IMR-90 (cell line): ENCODE measurements around the gene DDX60. TPM values are rescaled to one million over a fixed set of nuclear protein-coding genes. Genes with fewer than 3 reads are reported as not detected.

Experiments used
- ATAC-seq: fragments of 200-7000 bp; cut with Tn5 transposase; 2 replicates; pipeline ENCODE4 v1.9.1; 2020; ENCODE audit warnings: low read depth, mild to moderate bottlenecking, moderate library complexity
- Bru-seq: library from RNA; stranded (reverse); fragments of 400-500 nt; gene quantifications from one replicate; lab custom pipeline; 2021; lab: Mats Ljungman, UMichigan
- BruChase-seq, 2 experiments: library from RNA; stranded (reverse); fragments of 400-500 nt; gene quantifications; one replicate each; lab custom pipeline; 2021; lab: Mats Ljungman, UMichigan
- BruUV-seq: library from RNA; stranded (reverse); fragments of 400-500 nt; replicated peaks from 2 replicates; lab custom pipeline; 2021; lab: Mats Ljungman, UMichigan
- CTCF ChIA-PET: fragments of 300-600 bp; formaldehyde crosslinking; extraction: SDS; loops from one replicate; lab custom pipeline; 2021; ENCODE audit warnings: antibody characterized with exemption; lab: Yijun Ruan, JAX
- POLR2A ChIA-PET: fragments of 300-600 bp; sonication (Branson Sonifier 250); formaldehyde crosslinking; loops from one replicate; lab custom pipeline; 2022; ENCODE audit warnings: antibody characterized with exemption; ENCODE audit not compliant: unreplicated experiment; lab: Charles Lee
- DNase-seq: peaks from one replicate; pipeline ENCODE4 v3.0.0; 2013
- H2AFZ ChIP-seq: replicated peaks from 2 replicates; pipeline ENCODE3; 2013; ENCODE audit warnings: low read length, mild to moderate bottlenecking; ENCODE audit not compliant: poor library complexity
- H2AK5ac ChIP-seq: 2 replicates; pipeline ENCODE4 v1.6.1; 2013; ENCODE audit warnings: low read depth, low read length, inconsistent platforms
- H2AK9ac ChIP-seq: replicated peaks from 2 replicates; pipeline ENCODE3; 2013; ENCODE audit warnings: mild to moderate bottlenecking, low read depth, low read length, moderate library complexity; ENCODE audit not compliant: poor library complexity
- H2BK120ac ChIP-seq: 2 replicates; pipeline ENCODE4 v1.6.1; 2013; ENCODE audit warnings: low read depth, low read length, inconsistent platforms
- H2BK15ac ChIP-seq: 3 replicates; pipeline ENCODE4 v1.6.1; 2013; ENCODE audit warnings: low read depth, low read length, inconsistent platforms
- H2BK20ac ChIP-seq: 2 replicates; pipeline ENCODE4 v1.6.1; 2013; ENCODE audit warnings: low read depth, mild to moderate bottlenecking, inconsistent platforms, low read length, moderate library complexity
- H2BK5ac ChIP-seq: 2 replicates; pipeline ENCODE4 v1.6.1; 2013; ENCODE audit warnings: mild to moderate bottlenecking, low read depth, low read length, inconsistent platforms; ENCODE audit not compliant: poor library complexity, severe bottlenecking
- H3K14ac ChIP-seq: replicated peaks from 2 replicates; pipeline ENCODE4 v1.6.1; 2013; ENCODE audit warnings: low read depth, low read length, inconsistent platforms
- H3K18ac ChIP-seq: 2 replicates; pipeline ENCODE4 v1.6.1; 2013; ENCODE audit warnings: low read depth, low read length, control low read depth
- H3K23ac ChIP-seq: 2 replicates; pipeline ENCODE4 v1.6.1; 2013; ENCODE audit warnings: low read depth, low read length, inconsistent platforms
- H3K27ac ChIP-seq: 2 replicates; pipeline ENCODE4 v1.5.1; 2013; ENCODE audit warnings: mild to moderate bottlenecking, control low read depth, low read length; ENCODE audit not compliant: insufficient read depth
- H3K27me3 ChIP-seq: 2 replicates; pipeline ENCODE4 v1.6.1; 2013; ENCODE audit warnings: low read length; ENCODE audit not compliant: control insufficient read depth, insufficient read depth
- H3K36me3 ChIP-seq: 2 replicates; pipeline ENCODE4 v1.6.1; 2013; ENCODE audit warnings: low read length, mixed read lengths; ENCODE audit not compliant: control insufficient read depth, insufficient read depth
- H3K4ac ChIP-seq: 2 replicates; pipeline ENCODE4 v1.6.1; 2013; ENCODE audit warnings: low read depth, low read length, inconsistent platforms
- H3K4me1 ChIP-seq: 2 replicates; pipeline ENCODE4 v1.6.1; 2013; ENCODE audit warnings: low read length, mixed read lengths; ENCODE audit not compliant: control insufficient read depth, insufficient read depth
- H3K4me2 ChIP-seq: 2 replicates; pipeline ENCODE4 v1.6.1; 2013; ENCODE audit warnings: low read depth, mild to moderate bottlenecking, control low read depth, low read length, moderate library complexity
- H3K4me3 ChIP-seq: 2 replicates; pipeline ENCODE4 v1.5.1; 2013; ENCODE audit warnings: low read depth, mild to moderate bottlenecking, control low read depth, low read length, moderate library complexity; ENCODE audit not compliant: insufficient read depth
- H3K56ac ChIP-seq: 2 replicates; pipeline ENCODE4 v1.6.1; 2013; ENCODE audit warnings: low read length, inconsistent platforms; ENCODE audit not compliant: insufficient read depth; ENCODE audit errors: extremely low read depth
- H3K79me1 ChIP-seq, 2 experiments: 2 replicates each; pipeline ENCODE4 v1.6.1; 2013; ENCODE audit warnings: low read length in 2 of 2, inconsistent platforms in 1 of 2, low read depth in 1 of 2
- H3K9ac ChIP-seq: 2 replicates; pipeline ENCODE4 v1.6.1; 2013; ENCODE audit warnings: low read depth, low read length, control low read depth
- H3K9me1 ChIP-seq: 2 replicates; pipeline ENCODE4 v1.6.1; 2013; ENCODE audit warnings: low read length, inconsistent platforms; ENCODE audit not compliant: insufficient read depth
- H3K9me3 ChIP-seq: 2 replicates; pipeline ENCODE4 v1.6.1; 2013; ENCODE audit warnings: low read length; ENCODE audit not compliant: control insufficient read depth, insufficient read depth
- H4K20me1 ChIP-seq: 2 replicates; pipeline ENCODE4 v1.6.1; 2013; ENCODE audit warnings: low read length, inconsistent platforms; ENCODE audit not compliant: insufficient read depth
- H4K5ac ChIP-seq: 2 replicates; pipeline ENCODE4 v1.6.1; 2013; ENCODE audit warnings: mild to moderate bottlenecking, low read depth, low read length, control low read depth
- H4K8ac ChIP-seq, 2 experiments: 2 replicates each; pipeline ENCODE4 v1.6.1; 2013; ENCODE audit warnings: low read depth in 2 of 2, low read length in 2 of 2, control low read depth in 1 of 2, inconsistent platforms in 1 of 2
- H4K91ac ChIP-seq: 2 replicates; pipeline ENCODE4 v1.6.1; 2013; ENCODE audit warnings: low read depth, low read length, inconsistent platforms; ENCODE audit not compliant: insufficient read depth
- BHLHE40 ChIP-seq: fragments of 150-350 bp; IDR thresholded peaks from 2 replicates; pipeline ENCODE4 v1.6.1; 2016; ENCODE audit warnings: mild to moderate bottlenecking, low read depth, low read length
- CEBPB ChIP-seq: IDR thresholded peaks from 2 replicates; pipeline ENCODE4 v1.6.1; 2012; ENCODE audit warnings: low read depth, low read length, improper control_type of control experiment
- CHD1 ChIP-seq: IDR thresholded peaks from 2 replicates; pipeline ENCODE4 v1.6.1; 2012; ENCODE audit warnings: low read depth, low read length, improper control_type of control experiment
- CTCF ChIP-seq: conservative IDR thresholded peaks from 2 replicates; pipeline ENCODE4 v1.5.1; 2012; ENCODE audit warnings: mild to moderate bottlenecking, low read depth, low read length, improper control_type of control experiment
- ELK1 ChIP-seq: fragments of 150-350 bp; IDR thresholded peaks from 2 replicates; pipeline ENCODE4 v1.6.1; 2016; ENCODE audit warnings: low read depth, mild to moderate bottlenecking, low read length, moderate library complexity, borderline replicate concordance
- FOS ChIP-seq: fragments of 150-350 bp; IDR thresholded peaks from 2 replicates; pipeline ENCODE4 v1.6.1; 2016; ENCODE audit warnings: low read depth, low read length
- MAFK ChIP-seq: IDR thresholded peaks from 2 replicates; pipeline ENCODE4 v1.6.1; 2012; ENCODE audit warnings: low read depth, low read length, improper control_type of control experiment
- MAZ ChIP-seq: IDR thresholded peaks from 2 replicates; pipeline ENCODE4 v1.6.1; 2012; ENCODE audit warnings: low read depth, mild to moderate bottlenecking, low read length, improper control_type of control experiment, moderate library complexity, borderline replicate concordance
- MXI1 ChIP-seq: IDR thresholded peaks from 2 replicates; pipeline ENCODE4 v1.6.1; 2012; ENCODE audit warnings: low read depth, mild to moderate bottlenecking, low read length, moderate library complexity, borderline replicate concordance
- NFE2L2 ChIP-seq: fragments of 150-350 bp; IDR thresholded peaks from 2 replicates; pipeline ENCODE4 v1.6.1; 2016; ENCODE audit warnings: low read depth, mild to moderate bottlenecking, low read length
- POLR2A ChIP-seq: IDR thresholded peaks from 2 replicates; pipeline ENCODE4 v1.6.1; 2012; ENCODE audit warnings: mild to moderate bottlenecking, low read depth, low read length
- RCOR1 ChIP-seq: IDR thresholded peaks from 2 replicates; pipeline ENCODE4 v1.6.1; 2012; ENCODE audit warnings: mild to moderate bottlenecking, low read length, improper control_type of control experiment; ENCODE audit not compliant: insufficient replicate concordance
- RFX5 ChIP-seq: IDR thresholded peaks from 2 replicates; pipeline ENCODE4 v1.8.0; 2012; ENCODE audit warnings: low read depth, mild to moderate bottlenecking, low read length, moderate library complexity
- SMC3 ChIP-seq: fragments of 150-350 bp; IDR thresholded peaks from 2 replicates; pipeline ENCODE4 v1.6.1; 2016; ENCODE audit warnings: low read depth, mild to moderate bottlenecking, antibody characterized with exemption, low read length, moderate library complexity
- WGBS, 2 experiments: methylation state at CpG; one replicate each; pipeline versions ENCODE4 v1.1.5 to v1.1.7; 2013; ENCODE audit warnings: missing lambda C conversion rate in 2 of 2; ENCODE audit not compliant: insufficient read length in 1 of 2; ENCODE audit errors: extremely low coverage in 2 of 2; 5-methylcytosine and 5-hydroxymethylcytosine counted together
- dilution Hi-C: fragments of 300-500 bp; cut with HindIII; formaldehyde crosslinking; loops from one replicate; pipeline ENCODE4 v1.14.3; 2018; ENCODE audit warnings: low sequenced_read_pairs; ENCODE audit not compliant: unreplicated experiment
- in situ Hi-C: fragments of 300-500 bp; cut with MboI; formaldehyde crosslinking; loops from 3 replicates; pipeline ENCODE4 v1.14.3; 2019; ENCODE audit warnings: low sequenced_read_pairs, inconsistent platforms, mixed read lengths
- intact Hi-C: fragments of 100-400 bp; cut with micrococcal nuclease; formaldehyde crosslinking; loops from 2 replicates; pipeline ENCODE4 v1.10.0; 2022
- long read RNA-seq: library from polyadenylated mRNA; unstranded; transcript quantifications from one replicate; pipeline ENCODE4 v2.0.0, GENCODE V29; 2021; ENCODE audit not compliant: unreplicated experiment
- polyA plus RNA-seq, 3 experiments: library from polyadenylated mRNA; depleted of rRNA; stranded (reverse); fragments of >200 nt; gene quantifications; 2 replicates each; pipeline ENCODE4 v1.2.3, GENCODE V29; 2012; ENCODE audit warnings: low replicate concordance in 1 of 3
- total RNA-seq: library from RNA; depleted of rRNA; stranded (reverse); fragments of >200 nt; gene quantifications from 2 replicates; pipeline ENCODE4 v1.2.3, GENCODE V29; 2012; rRNA removed

DDX60 gene
- 6.6 and 11.4 TPM in 2 replicates for total RNA-seq
- polyA plus RNA-seq (2012; rRNA removed) = 2.1 and 3.1 TPM in 2 replicates
- polyA plus RNA-seq (2012; cell fraction: cytosol; rRNA removed) = 0.22 and 0.24 TPM in 2 replicates
- 0.28 and 3.3 TPM in 2 replicates for polyA plus RNA-seq (2012; cell fraction: nucleus; rRNA removed; ENCODE audit: low replicate concordance)
- Bru-seq, nascent RNA = percentile 49 among the genes with signal in this experiment
- percentile 42 among the genes with signal in this experiment for BruChase-seq, experiment 1, labeled RNA remaining after a 6-hour chase
- BruChase-seq, experiment 2, labeled RNA remaining after a 2-hour chase = percentile 43 among the genes with signal in this experiment
- long read RNA-seq, full-length matches to known transcripts = 2 of 4 reads
- long read RNA-seq, partial matches to known transcripts = 2 of 4 reads
- long read RNA-seq, other reads (novel, unspliced or antisense) = 0 of 4 reads

- H3K56ac ChIP-seq = peak within 1 kb of the TSS; percentile 88
- peak; percentile 93 for ATAC-seq
- H3K9me1 ChIP-seq = no peaks in the 10 kb centered on the region
- peak within 1 kb of the TSS; percentile 84 for H2BK5ac ChIP-seq
- ChIA-PET CTCF (no interaction called here), POLR2A (no interaction called here)
- no peaks in the 10 kb centered on the region for H3K27me3 ChIP-seq
- in situ Hi-C loops = no loop called here
- peak within 1 kb of the TSS; percentile 89 for H3K4me2 ChIP-seq
- DNase-seq = peak; percentile 73
- peak within 1 kb of the TSS; percentile 94 for H2AFZ ChIP-seq
- H3K23ac ChIP-seq = peak within 1 kb of the TSS; percentile 55
- peak within 1 kb of the TSS; percentile 85 for H3K27ac ChIP-seq
- no TSS peak for BruUV-seq
- H2BK15ac ChIP-seq = peak within 1 kb of the TSS; percentile 36; the same call in 1 of the 3 replicates
- H4K91ac ChIP-seq = peak within 1 kb of the TSS; percentile 85
- H2BK20ac ChIP-seq = peak within 1 kb of the TSS; percentile 27
- peak within 1 kb of the TSS; percentile 46 for H2AK9ac ChIP-seq
- dilution Hi-C loops = no loop called here
- H3K18ac ChIP-seq = peak within 1 kb of the TSS; percentile 79
- H3K9ac ChIP-seq = peak within 1 kb of the TSS; percentile 68
- H4K8ac ChIP-seq = peak within 1 kb of the TSS; percentile 37 to 86
- H4K5ac ChIP-seq = peak within 1 kb of the TSS; percentile 75
- H2AK5ac ChIP-seq = no peak within 1 kb of the TSS
- no peaks in the 10 kb centered on the region for H3K79me1 ChIP-seq
- H4K20me1 ChIP-seq = no peaks in the 10 kb centered on the region
- H3K4me3 ChIP-seq = peak within 1 kb of the TSS; percentile 74
- peak within 1 kb of the TSS; percentile 89 for H2BK120ac ChIP-seq
- WGBS, 2 experiments = 0% methylated on average over 11 of the region's 38 CpGs; no CpG with 5 or more reads in 1 of the 2 experiments
- H3K36me3 ChIP-seq = no peaks in the 10 kb centered on the region
- H3K4me1 ChIP-seq = no peaks in the 10 kb centered on the region
- peak within 1 kb of the TSS; percentile 91 for H3K4ac ChIP-seq
- H3K9me3 ChIP-seq = no peaks in the 10 kb centered on the region
- H3K14ac ChIP-seq = peak within 1 kb of the TSS; percentile 64
- intact Hi-C loops = loop anchor here (2.0 to 10.0 kb wide), 5 partner anchors 136 to 596 kb away; partner anchors contain the start of gene DDX60L
- TF ChIP-seq ELK1 = no peak
- no peak for TF ChIP-seq MAFK
- no peak for TF ChIP-seq CHD1
- no peak for TF ChIP-seq FOS
- TF ChIP-seq MXI1 = no peak
- TF ChIP-seq CEBPB = no peak
- TF ChIP-seq NFE2L2 = no peak
- TF ChIP-seq SMC3 = peak; percentile 33; the same call in 1 of the 2 replicates
- peak; percentile 54; the same call in 1 of the 2 replicates for TF ChIP-seq MAZ
- no peak for TF ChIP-seq BHLHE40
- TF ChIP-seq CTCF = peak; percentile 40
- TF ChIP-seq RCOR1 = no peak
- peak; percentile 28; the same call in 1 of the 2 replicates for TF ChIP-seq POLR2A
- TF ChIP-seq RFX5 = no peak
Measured at GRCh38 chr4:168318266-168318895, at the start of gene DDX60. TSS of gene DDX60 (minus strand) at chr4:168318752. CDS start at chr4:168311259, 7,493 bp downstream.
